Left lung (tissue), 10 donors: ENCODE data around the gene SVIL. TPM values are rescaled to one million over a fixed set of nuclear protein-coding genes. Genes with fewer than 3 reads are reported as not detected.

Experiments used
- ATAC-seq: fragments of 200-7000 bp; cut with Tn5 transposase; one replicate; pipeline ENCODE4 v1.9.1; 2020; ENCODE audit warnings: moderate library complexity
- DNase-seq, 4 donors: peaks; one replicate each; pipeline ENCODE4 v3.0.0-alpha.2; 2013 to 2020
- H3K27ac ChIP-seq, 2 donors: fragments of 200-600 bp; sonication (generic) in 1 of 2; one replicate each; pipeline versions ENCODE4 v1.5.0 to v1.8.0; 2020 to 2021
- H3K27me3 ChIP-seq, 2 donors: fragments of 200-600 bp; sonication (generic) in 1 of 2; one replicate each; pipeline versions ENCODE4 v1.5.0 to v1.8.0; 2020 to 2021
- H3K36me3 ChIP-seq, 2 donors: fragments of 200-600 bp; sonication (generic) in 1 of 2; one replicate each; pipeline versions ENCODE4 v1.5.0 to v1.8.0; 2020 to 2021
- H3K4me1 ChIP-seq, 2 donors: fragments of 200-600 bp; one replicate each; pipeline ENCODE4 v1.8.0; 2021
- H3K4me3 ChIP-seq, 2 donors: fragments of 200-600 bp; sonication (generic) in 1 of 2; one replicate each; pipeline versions ENCODE4 v1.5.0 to v1.8.0; 2020 to 2021; ENCODE audit warnings: mild to moderate bottlenecking in 1 of 2
- H3K9me3 ChIP-seq, 2 donors: fragments of 200-600 bp; sonication (generic) in 1 of 2; one replicate each; pipeline versions ENCODE4 v1.5.0 to v1.8.0; 2020 to 2021
- intact Hi-C, 2 donors: fragments of 100-400 bp; cut with DNase I; formaldehyde crosslinking; loops; one replicate each; pipeline versions ENCODE4 v1.11.2 to v1.14.2; 2022
- polyA plus RNA-seq, 6 donors: library from polyadenylated mRNA; unstranded; fragments of 120-200 nt; gene quantifications; one replicate each; pipeline ENCODE4 v1.2.1, GENCODE V29; 2013; ENCODE audit not compliant: insufficient read length in 6 of 6
- total RNA-seq, 2 donors: library from RNA; stranded (reverse); fragmentation: NEBNext Ultra II Directional; extraction: Animal tissue kit (Norgen Biotek cat#: 25700); gene quantifications; one replicate each; pipeline ENCODE4 v1.2.1, GENCODE V29; 2021
- TF ChIP-seq, protein P1 (sequence below), 2 donors: fragments of 200-600 bp; sonication (generic) in 1 of 2; IDR thresholded peaks; one replicate each; pipeline versions ENCODE4 v1.5.0 to v1.8.0; 2021; ENCODE audit warnings: antibody characterized with exemption in 2 of 2
- donor health status: DM: no; HTN: yes; CAD: no.
- donor health status: DM: no; HTN: no; CAD: no.

Gene SVIL
- total and polyA plus RNA-seq, 8 donors, result 49.3 to 103 (median 54.9) TPM

- ATAC-seq (no peak), DNase-seq (no peak)
- Histone ChIP-seq H3K9me3 (peaks cover 0 to 16% of the 10 kb centered on the region in 2 donors), H3K27ac (no peak overlapping the region), H3K27me3 (no peaks in the 10 kb centered on the region), H3K4me3 (no peak overlapping the region), H3K4me1 (no peaks in the 10 kb centered on the region), H3K36me3 (peaks cover 0 to 5% of the 10 kb centered on the region in 2 donors)
- TF ChIP-seq, protein P1, sequence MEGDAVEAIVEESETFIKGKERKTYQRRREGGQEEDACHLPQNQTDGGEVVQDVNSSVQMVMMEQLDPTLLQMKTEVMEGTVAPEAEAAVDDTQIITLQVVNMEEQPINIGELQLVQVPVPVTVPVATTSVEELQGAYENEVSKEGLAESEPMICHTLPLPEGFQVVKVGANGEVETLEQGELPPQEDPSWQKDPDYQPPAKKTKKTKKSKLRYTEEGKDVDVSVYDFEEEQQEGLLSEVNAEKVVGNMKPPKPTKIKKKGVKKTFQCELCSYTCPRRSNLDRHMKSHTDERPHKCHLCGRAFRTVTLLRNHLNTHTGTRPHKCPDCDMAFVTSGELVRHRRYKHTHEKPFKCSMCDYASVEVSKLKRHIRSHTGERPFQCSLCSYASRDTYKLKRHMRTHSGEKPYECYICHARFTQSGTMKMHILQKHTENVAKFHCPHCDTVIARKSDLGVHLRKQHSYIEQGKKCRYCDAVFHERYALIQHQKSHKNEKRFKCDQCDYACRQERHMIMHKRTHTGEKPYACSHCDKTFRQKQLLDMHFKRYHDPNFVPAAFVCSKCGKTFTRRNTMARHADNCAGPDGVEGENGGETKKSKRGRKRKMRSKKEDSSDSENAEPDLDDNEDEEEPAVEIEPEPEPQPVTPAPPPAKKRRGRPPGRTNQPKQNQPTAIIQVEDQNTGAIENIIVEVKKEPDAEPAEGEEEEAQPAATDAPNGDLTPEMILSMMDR (IDR thresholded peaks at IDR 0.05), result no peak
- intact Hi-C loops, result no loop called here
Observed at GRCh38 chr10:29434111-29434510, 200.7 kb downstream of the SVIL start.

DNA sequence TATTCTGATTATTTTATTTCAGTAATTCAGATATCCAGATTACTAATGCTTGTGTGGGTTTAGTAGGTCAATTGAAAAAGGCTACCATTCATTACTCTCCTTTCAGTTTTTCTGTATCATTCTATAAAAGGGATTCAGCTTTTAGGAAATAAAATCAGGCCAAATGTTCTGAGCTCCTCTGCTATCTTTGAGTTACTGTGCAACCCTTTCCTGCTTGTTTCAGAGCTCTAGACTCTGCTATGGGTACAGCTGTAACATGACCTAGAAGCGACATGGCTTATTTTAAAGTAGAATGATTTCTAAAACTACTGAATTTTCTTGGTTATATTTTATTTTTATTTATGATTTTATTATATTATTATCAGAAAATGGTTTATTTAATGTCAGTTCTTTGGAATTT lies 203.1 kb downstream of the SVIL start:
- peaks cover 0 to 8% of the 10 kb centered on the region in 2 donors for H3K36me3 ChIP-seq
- no peaks in the 10 kb centered on the region for H3K27me3 ChIP-seq
- no peaks in the 10 kb centered on the region for H3K4me1 ChIP-seq
- TF ChIP-seq, protein P1 (IDR thresholded peaks at IDR 0.05), result no peak
- no peak overlapping the region for H3K4me3 ChIP-seq
- H3K9me3 ChIP-seq, result peaks cover 0 to 2% of the 10 kb centered on the region in 2 donors
- H3K27ac ChIP-seq, result no peak overlapping the region
- DNase-seq (no peak), ATAC-seq (no peak)
- intact Hi-C loops, result no loop called here

DNA sequence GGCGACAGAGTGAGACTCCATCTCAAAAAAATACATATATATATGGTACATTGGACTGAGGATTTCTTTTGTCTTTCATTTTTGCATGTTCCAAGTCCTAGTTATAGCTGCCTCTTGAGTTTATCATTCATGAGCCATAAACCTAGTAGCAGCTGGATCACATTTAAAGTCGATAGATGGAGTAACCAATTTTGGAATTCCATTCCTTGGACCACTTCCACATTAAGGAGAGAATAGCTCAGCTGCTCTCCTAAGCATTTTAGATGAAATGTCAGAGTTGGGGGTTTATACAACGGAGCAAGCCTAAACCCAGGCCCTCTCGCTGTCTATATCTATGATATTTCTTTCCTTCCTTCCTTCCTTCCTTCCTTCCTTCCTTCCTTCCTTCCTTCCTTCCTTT lies 204.7 kb downstream of the SVIL start:
- Histone ChIP-seq H3K36me3 (peaks cover 0 to 16% of the 10 kb centered on the region in 2 donors), H3K4me1 (no peaks in the 10 kb centered on the region), H3K9me3 (no peaks in the 10 kb centered on the region), H3K4me3 (no peak overlapping the region), H3K27ac (no peak overlapping the region), H3K27me3 (no peaks in the 10 kb centered on the region)
- ATAC-seq, result no peak
- DNase-seq, result peak in 2 of 4 donors; percentile 48
- intact Hi-C loops, result no loop called here
- TF ChIP-seq, protein P1 (IDR thresholded peaks at IDR 0.05), result no peak

- Histone ChIP-seq H3K4me3 (no peak overlapping the region), H3K4me1 (no peaks in the 10 kb centered on the region), H3K27me3 (no peaks in the 10 kb centered on the region), H3K27ac (no peak overlapping the region), H3K9me3 (no peaks in the 10 kb centered on the region), H3K36me3 (peaks cover 0 to 26% of the 10 kb centered on the region in 2 donors)
- DNase-seq (no peak), ATAC-seq (no peak)
- TF ChIP-seq, protein P1 (IDR thresholded peaks at IDR 0.05), result no peak
- intact Hi-C loops, result no loop called here
Observed at GRCh38 chr10:29428486-29428885, 206.3 kb downstream of the SVIL start.

- DNase-seq (no peak), ATAC-seq (no peak)
- intact Hi-C loops, result no loop called here
- no peaks in the 10 kb centered on the region for H3K9me3 ChIP-seq
- H3K27ac ChIP-seq, result no peak overlapping the region
- no peak overlapping the region for H3K4me3 ChIP-seq
- no peaks in the 10 kb centered on the region for H3K27me3 ChIP-seq
- peaks cover 0 to 29% of the 10 kb centered on the region in 2 donors for H3K36me3 ChIP-seq
- TF ChIP-seq, protein P1 (IDR thresholded peaks at IDR 0.05), result no peak
- no peaks in the 10 kb centered on the region for H3K4me1 ChIP-seq
Observed at GRCh38 chr10:29427667-29428066, 207.1 kb downstream of the SVIL start.
